ENCODE measurements around the gene TREML2. TPM values are rescaled to one million over a fixed set of nuclear protein-coding genes. Genes with fewer than 3 reads are reported as not detected.
"Not testable (repeated sequence)": the region's sequence is repeated elsewhere in the genome, so short reads cannot be mapped to it uniquely, and the experiment has no call there.

The TREML2 gene
- polyA plus RNA-seq, 1 of the 3 experiments (the other 2 are of a cell fraction): not detected

GRCh38 chr6:41247288-41247865 is 46.4 kb upstream of the TREML2 start:
- H3K36me3 ChIP-seq (replicated peaks in 1 of 2; ENCODE audit: control insufficient read depth in 1 of 2, insufficient read depth in 2 of 2, low read length in 1 of 2): no peaks in the 10 kb centered on the region
- POLR2A ChIA-PET: no interaction called here
- no peaks in the 10 kb centered on the region for H3K4me1 ChIP-seq (ENCODE audit: control insufficient read depth in 1 of 2, insufficient read depth in 2 of 2, low read depth in 1 of 2, low read length in 1 of 2)
- H3K4me2 ChIP-seq: no peak overlapping the region
- H3K9me2 ChIP-seq: no peaks in the 10 kb centered on the region
- CTCF ChIA-PET: interaction anchor here (0.6 to 1.2 kb wide), 3 partner anchors 31 to 160 kb away, joined by 3 to 4 read pairs (median 3); no protein-coding TSS in a partner anchor
- H2AFZ ChIP-seq (ENCODE audit: low read depth): no peak overlapping the region
- H3K4me3 ChIP-seq (ENCODE audit: low read depth in 2 of 2, low read length in 1 of 2): no peak overlapping the region
- 14% methylated on average over 3 of the region's 9 CpGs for WGBS (ENCODE audit: low lambda C conversion rate)
- H3K9me3 ChIP-seq: no peaks in the 10 kb centered on the region
- no peak for TF ChIP-seq SMC3 (IDR thresholded peaks at IDR 0.05; ENCODE audit: low read depth, low read length)
- TF ChIP-seq RCOR1 (IDR thresholded peaks at IDR 0.05; ENCODE audit: low read length): no peak
- TF ChIP-seq TCF12 (IDR thresholded peaks at IDR 0.05): no peak
- no peak for TF ChIP-seq MEF2A (IDR thresholded peaks at IDR 0.05; ENCODE audit: borderline replicate concordance, low read depth)
- TF ChIP-seq NFIC (IDR thresholded peaks at IDR 0.05; ENCODE audit: borderline replicate concordance): no peak
- TF ChIP-seq USF1 (IDR thresholded peaks at IDR 0.05; ENCODE audit: borderline replicate concordance, low read depth): no peak
- TF ChIP-seq ELF1 (IDR thresholded peaks at IDR 0.05): no peak
- TF ChIP-seq SIN3A (IDR thresholded peaks at IDR 0.05; ENCODE audit: borderline replicate concordance, low read depth, low read length): no peak
- no peak for TF ChIP-seq PBX3 (IDR thresholded peaks at IDR 0.05)
- TF ChIP-seq USF2 (IDR thresholded peaks at IDR 0.05; ENCODE audit: borderline replicate concordance, low read depth, low read length): no peak
- no peaks in the 10 kb centered on the region for H3K79me2 ChIP-seq (ENCODE audit: insufficient read depth)
- no peak overlapping the region for H3K9ac ChIP-seq
- H4K20me1 ChIP-seq (ENCODE audit: insufficient read depth): no peaks in the 10 kb centered on the region
- H3K27me3 ChIP-seq (ENCODE audit: insufficient read depth): no peaks in the 10 kb centered on the region; the same call in 1 of the 2 replicates
- no peak for DNase-seq
- H3F3A ChIP-seq (replicated peaks; ENCODE audit: insufficient read depth): no peaks in the 10 kb centered on the region
- no peak overlapping the region for H3K27ac ChIP-seq (ENCODE audit: low read depth in 2 of 2, low read length in 1 of 2)

- DNase-seq; CTCF ChIA-PET; H4K20me1 ChIP-seq (ENCODE audit: insufficient read depth); H3F3A ChIP-seq (replicated peaks; ENCODE audit: insufficient read depth); H3K4me3 ChIP-seq (ENCODE audit: low read depth in 2 of 2, low read length in 1 of 2); H3K4me2 ChIP-seq; H3K9ac ChIP-seq; POLR2A ChIA-PET; H3K9me3 ChIP-seq; H2AFZ ChIP-seq (ENCODE audit: low read depth); H3K27me3 ChIP-seq (ENCODE audit: insufficient read depth); H3K36me3 ChIP-seq (replicated peaks in 1 of 2; ENCODE audit: control insufficient read depth in 1 of 2, insufficient read depth in 2 of 2, low read length in 1 of 2); H3K9me2 ChIP-seq; H3K4me1 ChIP-seq (ENCODE audit: control insufficient read depth in 1 of 2, insufficient read depth in 2 of 2, low read depth in 1 of 2, low read length in 1 of 2); H3K27ac ChIP-seq (ENCODE audit: low read depth in 2 of 2, low read length in 1 of 2); H3K79me2 ChIP-seq (ENCODE audit: insufficient read depth): not testable (repeated sequence)
- WGBS (ENCODE audit: low lambda C conversion rate): 21% methylated on average over 4 of the region's 4 CpGs
These were observed 45.6 kb upstream of the TREML2 start for GRCh38 chr6:41246529-41246928.
